Neural progenitor cell (in vitro differentiated cells): ENCODE data around the gene KRTAP12-2. TPM values are rescaled to one million over a fixed set of nuclear protein-coding genes. Genes with fewer than 3 reads are reported as not detected.

Experiments used
- DNase-seq: peaks from one replicate; pipeline ENCODE4 v3.0.0-alpha.2; 2016; ENCODE audit warnings: low spot score
- H2AFZ ChIP-seq: fragments of 200-600 bp; sonication (generic); replicated peaks from 2 replicates; pipeline ENCODE4 v1.6.1; 2016; ENCODE audit warnings: antibody characterized with exemption
- H3F3A ChIP-seq: fragments of 200-600 bp; sonication (generic); 2 replicates; pipeline ENCODE4 v1.6.1; 2016; ENCODE audit warnings: antibody characterized with exemption, low read depth
- H3K27ac ChIP-seq: fragments of 200-600 bp; sonication (generic); 2 replicates; pipeline ENCODE4 v1.5.1; 2016; ENCODE audit warnings: mild to moderate bottlenecking
- H3K27me3 ChIP-seq: fragments of 200-600 bp; sonication (generic); 2 replicates; pipeline ENCODE4 v1.6.1; 2016; ENCODE audit warnings: mild to moderate bottlenecking, moderate library complexity
- H3K36me3 ChIP-seq: fragments of 200-600 bp; sonication (generic); 2 replicates; pipeline ENCODE4 v1.5.1; 2016
- H3K4me1 ChIP-seq: fragments of 200-600 bp; sonication (generic); 2 replicates; pipeline ENCODE4 v1.6.1; 2016; ENCODE audit warnings: mixed run types
- H3K4me2 ChIP-seq: fragments of 200-600 bp; sonication (generic); 2 replicates; pipeline ENCODE4 v1.6.1; 2016
- H3K4me3 ChIP-seq: fragments of 200-600 bp; sonication (generic); 2 replicates; pipeline ENCODE4 v1.5.1; 2016
- H3K79me2 ChIP-seq: fragments of 200-600 bp; sonication (generic); 2 replicates; pipeline ENCODE4 v1.6.1; 2016; ENCODE audit warnings: low read depth
- H3K9ac ChIP-seq: fragments of 200-600 bp; sonication (generic); 2 replicates; pipeline ENCODE4 v1.6.1; 2016
- H3K9me3 ChIP-seq: fragments of 200-600 bp; sonication (generic); 2 replicates; pipeline ENCODE4 v1.5.1; 2016; ENCODE audit warnings: low read depth
- H4K20me1 ChIP-seq: fragments of 200-600 bp; sonication (generic); 2 replicates; pipeline ENCODE4 v1.6.1; 2016; ENCODE audit warnings: low read depth
- H3K27ac Mint-ChIP-seq: 3 replicates; pipeline ENCODE4 v1.8.0; 2021; ENCODE audit warnings: mixed read lengths
- H3K27me3 Mint-ChIP-seq: 2 replicates; pipeline ENCODE4 v1.8.0; 2022; ENCODE audit warnings: low read depth, mild to moderate bottlenecking, inconsistent platforms, moderate library complexity, mixed read lengths; ENCODE audit not compliant: insufficient read depth
- H3K36me3 Mint-ChIP-seq: 3 replicates; pipeline ENCODE4 v1.8.0; 2021; ENCODE audit warnings: mixed read lengths
- H3K4me1 Mint-ChIP-seq: 3 replicates; pipeline ENCODE4 v1.8.0; 2021; ENCODE audit warnings: mixed read lengths
- H3K4me3 Mint-ChIP-seq: 3 replicates; pipeline ENCODE4 v1.8.0; 2021; ENCODE audit warnings: mild to moderate bottlenecking, moderate library complexity, mixed read lengths
- H3K9me3 Mint-ChIP-seq: 3 replicates; pipeline ENCODE4 v1.8.0; 2020; ENCODE audit warnings: mixed read lengths
- EZH2 ChIP-seq: fragments of 200-600 bp; sonication (generic); IDR thresholded peaks from 2 replicates; pipeline ENCODE4 v1.6.1; 2017; ENCODE audit warnings: antibody characterized with exemption, mild to moderate bottlenecking, moderate library complexity
- EZH2phosphoT487 ChIP-seq: fragments of 200-600 bp; sonication (generic); IDR thresholded peaks from 2 replicates; pipeline ENCODE4 v1.6.1; 2017; ENCODE audit warnings: antibody characterized with exemption
- total RNA-seq: library from RNA; depleted of rRNA; stranded (reverse); fragments of >200 nt; gene quantifications from 2 replicates; pipeline ENCODE4 v1.2.3, GENCODE V29; 2015; ENCODE audit warnings: low replicate concordance
- TF ChIP-seq, protein P1 (sequence below): fragments of 200-600 bp; sonication (generic); IDR thresholded peaks from 2 replicates; pipeline ENCODE4 v1.5.1; 2017; ENCODE audit warnings: antibody characterized with exemption, mild to moderate bottlenecking

Gene KRTAP12-2
- total RNA-seq, 1 donor from 2014 or later: not detected

GRCh38 chr21:44681861-44682579, 15.3 kb upstream of the KRTAP12-2 start, which contains the start of gene KRTAP12-1:
Gene KRTAP12-1 (minus strand): TSS chr21:44682163. CDS start chr21:44682123, 40 bp downstream.
- Mint-ChIP-seq H3K4me3 (no peak within 1 kb of the TSS), H3K27me3 (peaks cover 13% of the 10 kb centered on the region), H3K27ac (peak within 1 kb of the TSS; percentile 74), H3K36me3 (no peaks in the 10 kb centered on the region), H3K9me3 (peaks cover 7% of the 10 kb centered on the region), H3K4me1 (peaks cover 12% of the 10 kb centered on the region)
- no peak within 1 kb of the TSS for H3K4me3 ChIP-seq
- no peak within 1 kb of the TSS for H3K4me2 ChIP-seq
- H3K27me3 ChIP-seq: peaks cover 10% of the 10 kb centered on the region
- no peaks in the 10 kb centered on the region for H3K9me3 ChIP-seq
- H4K20me1 ChIP-seq: no peaks in the 10 kb centered on the region
- peaks cover 6% of the 10 kb centered on the region for H3F3A ChIP-seq
- no peaks in the 10 kb centered on the region for H3K36me3 ChIP-seq
- no peak for TF ChIP-seq EZH2phosphoT487
- no peak for TF ChIP-seq EZH2
- TF ChIP-seq, protein P1, sequence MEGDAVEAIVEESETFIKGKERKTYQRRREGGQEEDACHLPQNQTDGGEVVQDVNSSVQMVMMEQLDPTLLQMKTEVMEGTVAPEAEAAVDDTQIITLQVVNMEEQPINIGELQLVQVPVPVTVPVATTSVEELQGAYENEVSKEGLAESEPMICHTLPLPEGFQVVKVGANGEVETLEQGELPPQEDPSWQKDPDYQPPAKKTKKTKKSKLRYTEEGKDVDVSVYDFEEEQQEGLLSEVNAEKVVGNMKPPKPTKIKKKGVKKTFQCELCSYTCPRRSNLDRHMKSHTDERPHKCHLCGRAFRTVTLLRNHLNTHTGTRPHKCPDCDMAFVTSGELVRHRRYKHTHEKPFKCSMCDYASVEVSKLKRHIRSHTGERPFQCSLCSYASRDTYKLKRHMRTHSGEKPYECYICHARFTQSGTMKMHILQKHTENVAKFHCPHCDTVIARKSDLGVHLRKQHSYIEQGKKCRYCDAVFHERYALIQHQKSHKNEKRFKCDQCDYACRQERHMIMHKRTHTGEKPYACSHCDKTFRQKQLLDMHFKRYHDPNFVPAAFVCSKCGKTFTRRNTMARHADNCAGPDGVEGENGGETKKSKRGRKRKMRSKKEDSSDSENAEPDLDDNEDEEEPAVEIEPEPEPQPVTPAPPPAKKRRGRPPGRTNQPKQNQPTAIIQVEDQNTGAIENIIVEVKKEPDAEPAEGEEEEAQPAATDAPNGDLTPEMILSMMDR: no peak
- DNase-seq: no peak
- H3K27ac ChIP-seq: no peak within 1 kb of the TSS
- H3K9ac ChIP-seq: no peak within 1 kb of the TSS
- H2AFZ ChIP-seq: no peak within 1 kb of the TSS
- H3K4me1 ChIP-seq: peaks cover 11% of the 10 kb centered on the region
- no peaks in the 10 kb centered on the region for H3K79me2 ChIP-seq

- peaks cover 5% of the 10 kb centered on the region for H3K4me1 Mint-ChIP-seq
These were observed 14.4 kb upstream of the KRTAP12-2 start for GRCh38 chr21:44681152-44681551.

GRCh38 chr21:44677881-44678280, 11.2 kb upstream of the KRTAP12-2 start:
- Histone ChIP-seq H3K27ac (no peak overlapping the region), H3K79me2 (no peaks in the 10 kb centered on the region), H3K4me1 (no peaks in the 10 kb centered on the region), H3K9ac (no peak overlapping the region), H4K20me1 (no peaks in the 10 kb centered on the region), H3K9me3 (no peaks in the 10 kb centered on the region), H3K4me3 (no peak overlapping the region), H2AFZ (no peak overlapping the region), H3K4me2 (no peak overlapping the region), H3K36me3 (no peaks in the 10 kb centered on the region), H3K27me3 (no peaks in the 10 kb centered on the region), H3F3A (no peaks in the 10 kb centered on the region)
- Mint-ChIP-seq H3K9me3 (peaks cover 12% of the 10 kb centered on the region), H3K36me3 (peaks cover 2% of the 10 kb centered on the region), H3K4me3 (no peak overlapping the region), H3K27ac (no peak overlapping the region), H3K27me3 (peaks cover 11% of the 10 kb centered on the region), H3K4me1 (no peaks in the 10 kb centered on the region)
- no peak for DNase-seq
- TF ChIP-seq, protein P1: no peak
- TF ChIP-seq EZH2 (no peak), EZH2phosphoT487 (no peak)

More at GRCh38 chr21:44681152-44681551, 14.4 kb upstream of the KRTAP12-2 start:
- Histone ChIP-seq H3K4me2 (no peak overlapping the region), H3K4me3 (no peak overlapping the region), H4K20me1 (no peaks in the 10 kb centered on the region), H3K27ac (no peak overlapping the region), H3K9me3 (no peaks in the 10 kb centered on the region), H3K36me3 (no peaks in the 10 kb centered on the region), H3K9ac (no peak overlapping the region), H3F3A (no peaks in the 10 kb centered on the region), H3K27me3 (peaks cover 5% of the 10 kb centered on the region), H3K79me2 (no peaks in the 10 kb centered on the region), H3K4me1 (peaks cover 2% of the 10 kb centered on the region), H2AFZ (no peak overlapping the region)
- Mint-ChIP-seq H3K27ac (no peak overlapping the region), H3K4me3 (no peak overlapping the region), H3K36me3 (no peaks in the 10 kb centered on the region), H3K27me3 (peaks cover 13% of the 10 kb centered on the region), H3K9me3 (peaks cover 7% of the 10 kb centered on the region)
- DNase-seq: no peak
- TF ChIP-seq, protein P1: no peak
- TF ChIP-seq EZH2phosphoT487 (no peak), EZH2 (no peak)
